GM12878 (cell line): ENCODE data around the gene CCR8. TPM values are rescaled to one million over a fixed set of nuclear protein-coding genes. Genes with fewer than 3 reads are reported as not detected.

ENCODE experiments used
- ATAC-seq: fragments of 200-7000 bp; cut with Tn5 transposase; 3 replicates; pipeline ENCODE4 v1.9.1; 2020; ENCODE audit warnings: mild to moderate bottlenecking, moderate library complexity
- BruUV-seq: library from RNA; stranded (reverse); fragments of 400-500 nt; replicated peaks from 2 replicates; lab custom pipeline; 2021; lab: Mats Ljungman, UMichigan
- CTCF ChIA-PET: fragments of 300-600 bp; sonication (Branson Sonifier 250); formaldehyde crosslinking; extraction: SDS; loops from one replicate; lab custom pipeline; 2021; ENCODE audit warnings: inconsistent platforms; lab: Yijun Ruan, JAX
- POLR2A ChIA-PET: fragments of 350-600 bp; formaldehyde crosslinking; extraction: SDS; loops from one replicate; lab custom pipeline; 2021; ENCODE audit warnings: inconsistent platforms; lab: Charles Lee
- RAD21 ChIA-PET: fragments of 300-600 bp; sonication (Branson Sonifier 250); formaldehyde crosslinking; loops from one replicate; lab custom pipeline; 2023; ENCODE audit warnings: antibody characterized with exemption; ENCODE audit not compliant: unreplicated experiment; lab: Charles Lee
- SMC1A ChIA-PET: fragments of 300-600 bp; sonication (Branson Sonifier 250); formaldehyde crosslinking; loops from one replicate; lab custom pipeline; 2023; ENCODE audit not compliant: unreplicated experiment, uncharacterized antibody; lab: Charles Lee
- DNase-seq: peaks from one replicate; pipeline ENCODE4 v3.0.0-alpha.2; 2011; ENCODE audit warnings: low read depth, low spot score
- FAIRE-seq: peaks from 3 replicates; lab custom pipeline; 2011; peaks lifted over from hg19 to GRCh38; lab: Jason Lieb, UNC
- H2AFZ ChIP-seq: 2 replicates; pipeline ENCODE4 v1.6.0; 2011; ENCODE audit warnings: low read depth, low read length, control low read depth; ENCODE audit not compliant: control insufficient read depth
- H3K27ac ChIP-seq: 2 replicates; pipeline ENCODE4 v1.5.1; 2011; ENCODE audit warnings: control low read depth; ENCODE audit not compliant: control insufficient read depth, insufficient read depth
- H3K27me3 ChIP-seq, 2 experiments: replicated peaks in 1 of 2; 2 replicates each; pipeline versions ENCODE4 v1.6.0 to v1.6.1; 2011; ENCODE audit warnings: low read length in 1 of 2; ENCODE audit not compliant: control insufficient read depth in 2 of 2, insufficient read depth in 2 of 2
- H3K36me3 ChIP-seq, 2 experiments: 2 replicates each; pipeline ENCODE4 v1.5.1; 2011; ENCODE audit warnings: low read length in 1 of 2; ENCODE audit not compliant: control insufficient read depth in 2 of 2, insufficient read depth in 2 of 2
- H3K4me1 ChIP-seq: 2 replicates; pipeline ENCODE4 v1.6.1; 2011; ENCODE audit warnings: mild to moderate bottlenecking, low read length, moderate library complexity, mixed read lengths; ENCODE audit not compliant: control insufficient read depth, insufficient read depth
- H3K4me2 ChIP-seq: 2 replicates; pipeline ENCODE4 v1.6.0; 2011; ENCODE audit warnings: control low read depth; ENCODE audit not compliant: control insufficient read depth, insufficient read depth
- H3K4me3 ChIP-seq: fragments of 200-600 bp; sonication (generic); 2 replicates; pipeline ENCODE4 v1.5.1; 2016
- H3K79me2 ChIP-seq: 2 replicates; pipeline ENCODE4 v1.6.0; 2011; ENCODE audit warnings: low read length; ENCODE audit not compliant: control insufficient read depth, insufficient read depth
- H3K9ac ChIP-seq: 2 replicates; pipeline ENCODE4 v1.8.0; 2011; ENCODE audit warnings: low read length, control low read depth, mixed read lengths; ENCODE audit not compliant: control insufficient read depth, insufficient read depth
- H3K9me3 ChIP-seq: replicated peaks from 3 replicates; pipeline ENCODE4 v1.5.1; 2011; ENCODE audit warnings: mild to moderate bottlenecking, low read length; ENCODE audit not compliant: control insufficient read depth, insufficient read depth
- H4K20me1 ChIP-seq: 2 replicates; pipeline ENCODE4 v1.6.0; 2011; ENCODE audit not compliant: control insufficient read depth, insufficient read depth
- ATF3 ChIP-seq: IDR thresholded peaks from 2 replicates; pipeline ENCODE4 v1.6.1; 2011; ENCODE audit warnings: low read depth, mild to moderate bottlenecking, low read length, moderate library complexity, borderline replicate concordance; ENCODE audit errors: extremely low read depth
- BCL11A ChIP-seq: IDR thresholded peaks from 2 replicates; pipeline ENCODE4 v1.6.1; 2011; ENCODE audit warnings: low read depth, low read length
- BCLAF1 ChIP-seq: fragments of 450-650 bp; IDR thresholded peaks from 2 replicates; pipeline ENCODE4 v1.6.1; 2017; ENCODE audit warnings: antibody characterized with exemption, mild to moderate bottlenecking, moderate library complexity
- E2F8 ChIP-seq: fragments of 450-650 bp; IDR thresholded peaks from 2 replicates; pipeline ENCODE4 v1.6.1; 2018; ENCODE audit warnings: mild to moderate bottlenecking, low read depth, moderate library complexity; ENCODE audit not compliant: partially characterized antibody
- FOXM1 ChIP-seq: IDR thresholded peaks from 2 replicates; pipeline ENCODE4 v1.6.1; 2012; ENCODE audit warnings: low read depth, mild to moderate bottlenecking, inconsistent platforms, low read length, moderate library complexity
- IRF3 ChIP-seq: fragments of 450-650 bp; IDR thresholded peaks from 2 replicates; pipeline ENCODE4 v1.6.1; 2014; ENCODE audit warnings: mild to moderate bottlenecking
- IRF5 ChIP-seq: fragments of 450-650 bp; IDR thresholded peaks from 2 replicates; pipeline ENCODE4 v1.6.1; 2017; ENCODE audit warnings: borderline replicate concordance
- KLF5 ChIP-seq: fragments of 450-650 bp; IDR thresholded peaks from 2 replicates; pipeline ENCODE4 v1.6.1; 2014; ENCODE audit warnings: mild to moderate bottlenecking; ENCODE audit not compliant: partially characterized antibody
- MYB ChIP-seq: fragments of 150-350 bp; IDR thresholded peaks from 2 replicates; pipeline ENCODE4 v1.6.1; 2014; ENCODE audit warnings: mild to moderate bottlenecking, low read depth, low read length, borderline replicate concordance
- RB1 ChIP-seq: fragments of 450-650 bp; formaldehyde crosslinking; IDR thresholded peaks from 2 replicates; pipeline ENCODE4 v1.6.1; 2017; ENCODE audit warnings: mild to moderate bottlenecking, borderline replicate concordance
- RUNX3 ChIP-seq: IDR thresholded peaks from 2 replicates; pipeline ENCODE4 v1.6.1; 2012; ENCODE audit warnings: low read length, inconsistent platforms
- USF1 ChIP-seq: IDR thresholded peaks from 2 replicates; pipeline ENCODE4 v1.6.1; 2011; ENCODE audit warnings: borderline replicate concordance, low read depth, mild to moderate bottlenecking, moderate library complexity, mixed read lengths, low read length; ENCODE audit not compliant: insufficient read depth; ENCODE audit errors: extremely low read length
- ZNF207 ChIP-seq: fragments of 450-650 bp; IDR thresholded peaks from 2 replicates; pipeline ENCODE4 v1.6.1; 2014; ENCODE audit warnings: antibody characterized with exemption, mild to moderate bottlenecking, borderline replicate concordance
- ZNF622 ChIP-seq: fragments of 450-650 bp; IDR thresholded peaks from 2 replicates; pipeline ENCODE4 v1.6.1; 2017; ENCODE audit warnings: mild to moderate bottlenecking, inconsistent platforms
- in situ Hi-C: fragments of 300-500 bp; cut with MboI; formaldehyde crosslinking; loops from 9 replicates; pipeline ENCODE4 v1.14.3; 2018; ENCODE audit warnings: mixed read lengths
- intact Hi-C: fragments of 100-400 bp; cut with micrococcal nuclease; formaldehyde crosslinking; loops from one replicate; pipeline ENCODE4 v1.14.2; 2022; ENCODE audit not compliant: unreplicated experiment
- polyA plus RNA-seq, 11 experiments: library from polyadenylated mRNA; depleted of rRNA in 4 of 11; unstranded in 6 of 11; stranded (reverse) in 5 of 11; fragments of >200 nt; fragmentation: Nextera tagmentation in 4 of 11; fragmentation: Illumina TruSeq in 1 of 11; extraction: Ambion mirVana in 4 of 11; extraction: Trizol in 1 of 11; gene quantifications; 1 replicate in 1 of 11; 2 replicates in 10 of 11; pipeline versions ENCODE4 v1.2.1 to v1.2.3, GENCODE V29; 2011 to 2016; ENCODE audit warnings: inconsistent platforms in 2 of 11, missing spikeins in 2 of 11, low read depth in 1 of 11
- total RNA-seq, 4 experiments: library from RNA; depleted of rRNA in 3 of 4; stranded (reverse); fragments of >200 nt in 3 of 4; fragmentation: Illumina TruSeq in 1 of 4; extraction: Trizol in 1 of 4; gene quantifications; 2 replicates each; pipeline versions ENCODE4 v1.2.1 to v1.2.3, GENCODE V29; 2013 to 2021

The CCR8 gene
- total and polyA plus RNA-seq, 10 of the 15 experiments (the other 5 are each of a cell fraction or from before 2014, with no cell fraction given) = 5.2 to 28.8 (median 15.6) TPM

GRCh38 chr3:39302178-39302577 lies 27.3 kb upstream of the CCR8 start (continued):
- TF ChIP-seq ZNF622 = no peak
- TF ChIP-seq BCLAF1 = no peak
- TF ChIP-seq FOXM1 = no peak
- TF ChIP-seq USF1 = no peak

- DNase-seq (no peak), ATAC-seq (no peak), FAIRE-seq (no peak)
- H3K4me1 ChIP-seq = no peaks in the 10 kb centered on the region
- H3K27ac ChIP-seq = no peak overlapping the region
- H3K9ac ChIP-seq = no peak overlapping the region
- intact Hi-C loops = no loop called here
- no peak overlapping the region for H3K4me2 ChIP-seq
- no peaks in the 10 kb centered on the region; the same call in 2 of the 3 replicates for H3K9me3 ChIP-seq
- ChIA-PET RAD21 (no interaction called here), SMC1A (no interaction called here), POLR2A (no interaction called here), CTCF (no interaction called here)
- in situ Hi-C loops = no loop called here
- H3K36me3 ChIP-seq = no peaks in the 10 kb centered on the region; a peak in 1 of 4 replicates
- no peak overlapping the region for H2AFZ ChIP-seq
- H3K4me3 ChIP-seq = no peak overlapping the region
- no peaks in the 10 kb centered on the region for H4K20me1 ChIP-seq
- H3K79me2 ChIP-seq = no peaks in the 10 kb centered on the region
- no peaks in the 10 kb centered on the region for H3K27me3 ChIP-seq
- BruUV-seq = no TSS peak
- no peak for TF ChIP-seq BCL11A
- no peak for TF ChIP-seq ZNF207
- TF ChIP-seq RB1 = no peak
- no peak for TF ChIP-seq ZNF622
- TF ChIP-seq IRF3 = no peak
- no peak for TF ChIP-seq KLF5
- no peak for TF ChIP-seq ATF3
- no peak for TF ChIP-seq MYB
- TF ChIP-seq RUNX3 = no peak
- TF ChIP-seq E2F8 = no peak
- no peak for TF ChIP-seq IRF5
Measured at GRCh38 chr3:39313289-39313688, 16.2 kb upstream of the CCR8 start.
